Transverse colon (tissue), 4 donors: Measurements from ENCODE around the gene SIMC1. TPM values are rescaled to one million over a fixed set of nuclear protein-coding genes. Genes with fewer than 3 reads are reported as not detected.
A peak's percentile ranks its signal among the peaks of the same experiment; 100 is the strongest.

Source experiments
- DNase-seq: peaks from one replicate; pipeline ENCODE4 v3.0.0-alpha.2; 2019
- H3K27ac ChIP-seq, 4 donors: fragments of 200-600 bp; sonication (generic); 2 replicates each; pipeline ENCODE4 v1.5.1; 2016 to 2018; ENCODE audit warnings: inconsistent platforms in 4 of 4
- H3K27me3 ChIP-seq: fragments of 200-600 bp; sonication (generic); 2 replicates; pipeline ENCODE4 v1.5.1; 2017; ENCODE audit warnings: inconsistent platforms
- H3K36me3 ChIP-seq, 4 donors: fragments of 200-600 bp; sonication (generic); 2 replicates each; pipeline ENCODE4 v1.5.1; 2017 to 2019; ENCODE audit warnings: inconsistent platforms in 4 of 4
- H3K4me1 ChIP-seq, 4 donors: fragments of 200-600 bp; sonication (generic); 2 replicates each; pipeline ENCODE4 v1.5.1; 2017 to 2020; ENCODE audit warnings: inconsistent platforms in 4 of 4
- H3K4me3 ChIP-seq, 4 donors: fragments of 200-600 bp; sonication (generic); 1 replicate in 1 of 4; 2 replicates in 3 of 4; pipeline versions ENCODE4 v1.5.1 to v1.6.1; 2017 to 2019; ENCODE audit warnings: inconsistent platforms in 4 of 4
- H3K9me3 ChIP-seq, 2 donors: fragments of 200-600 bp; sonication (generic); 2 replicates each; pipeline ENCODE4 v1.5.1; 2017 to 2019; ENCODE audit warnings: inconsistent platforms in 2 of 2
- CTCF ChIP-seq, 5 experiments: fragments of 200-600 bp in 3 of 5; fragments of 450-650 bp in 2 of 5; sonication (generic) in 3 of 5; IDR thresholded peaks; 1 replicate in 2 of 5; 2 replicates in 3 of 5; pipeline ENCODE4 v1.5.1; 2016 to 2017; ENCODE audit warnings: antibody characterized with exemption in 5 of 5, inconsistent platforms in 3 of 5, mild to moderate bottlenecking in 2 of 5, moderate library complexity in 1 of 5
- EP300 ChIP-seq: sonication (generic); formaldehyde crosslinking; IDR thresholded peaks from one replicate; pipeline ENCODE4 v1.6.1; 2017; ENCODE audit warnings: antibody characterized with exemption, low read depth
- POLR2A ChIP-seq: fragments of 450-650 bp; IDR thresholded peaks from one replicate; pipeline ENCODE4 v1.6.1; 2016; ENCODE audit warnings: antibody characterized with exemption, mild to moderate bottlenecking, moderate library complexity
- POLR2AphosphoS5 ChIP-seq, 3 donors: sonication (generic); formaldehyde crosslinking; IDR thresholded peaks; one replicate each; pipeline ENCODE4 v1.6.1; 2016; ENCODE audit warnings: antibody characterized with exemption in 3 of 3
- WGBS, 2 donors: methylation state at CpG; one replicate each; pipeline ENCODE4 v1.1.5; 2018; ENCODE audit warnings: low coverage in 1 of 2; 5-methylcytosine and 5-hydroxymethylcytosine counted together
- in situ Hi-C, 4 donors: fragments of 200-750 bp; cut with MboI; loops; one replicate each; pipeline versions ENCODE4 v1.15.0 to v1.15.1; 2017; ENCODE audit warnings: low sequenced_read_pairs in 3 of 4, low pct_ligation_motif_present in 1 of 4, low pct_unique_long_range_greater_than_20kb in 1 of 4
- intact Hi-C: fragments of 100-400 bp; cut with DNase I; formaldehyde crosslinking; loops from one replicate; pipeline ENCODE4 v1.15.1; 2023; ENCODE audit warnings: low total_unique reads
- total RNA-seq, 4 donors: library from RNA; depleted of rRNA; stranded (reverse); fragments of >200 nt; gene quantifications; one replicate each; pipeline ENCODE4 v1.1.0, GENCODE V29; 2016

Gene SIMC1
- total RNA-seq, 4 donors from 2014 or later, result 15.0 to 21.2 (median 17.7) TPM

GRCh38 chr5:176361437-176362232 lies 123.4 kb downstream of the SIMC1 start, which contains the start of gene KIAA1191:
Gene KIAA1191 (minus strand): TSS chr5:176361764. CDS start chr5:176359508, 2,256 bp downstream.
- WGBS, 2 donors, result 2% methylated on average over 51 of the region's 56 CpGs; no CpG with 5 or more reads in 1 of the 2 donors
- in situ Hi-C loops (no loop called here), intact Hi-C loops (no loop called here)
- H3K27ac ChIP-seq, result peak within 1 kb of the TSS; percentile 82 to 88 (median 86)
- H3K9me3 ChIP-seq, result no peaks in the 10 kb centered on the region
- peak within 1 kb of the TSS; percentile 75 to 96 (median 84) for H3K4me3 ChIP-seq
- DNase-seq, result peak; percentile 96
- H3K4me1 ChIP-seq, result peaks cover 0 to 34% (median 21%) of the 10 kb centered on the region in 4 donors
- peak; percentile 89 for TF ChIP-seq POLR2A
- peak in 2 of 5 experiments; percentile 6 to 25 for TF ChIP-seq CTCF (IDR thresholded peaks at IDR 0.05)
- TF ChIP-seq EP300, result no peak
- TF ChIP-seq POLR2AphosphoS5 (IDR thresholded peaks at IDR 0.05), result peak; percentile 96 to 97 (median 97)
- peaks cover 0 to 9% (median 3%) of the 10 kb centered on the region in 4 donors for H3K36me3 ChIP-seq
- H3K27me3 ChIP-seq, result peaks cover 16% of the 10 kb centered on the region

DNA sequence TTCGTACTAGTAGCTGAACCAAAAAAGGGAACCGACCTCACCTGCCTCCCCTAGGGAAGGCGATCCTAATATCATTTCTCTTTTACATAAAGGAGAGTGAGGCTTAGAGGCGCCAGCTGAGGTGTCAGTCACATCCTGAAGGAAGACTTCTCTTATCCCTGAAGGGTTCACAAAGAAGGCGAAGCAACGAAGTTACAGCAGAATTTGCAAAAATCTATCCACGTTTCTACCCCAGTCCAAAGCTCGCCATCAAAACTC lies 123.9 kb downstream of the SIMC1 start:
- WGBS, 2 donors, result 60 to 62% methylated on average over 1 to 8 of the region's 8 CpGs
- DNase-seq, result no peak
- Histone ChIP-seq H3K36me3 (peaks cover 0 to 3% (median 0%) of the 10 kb centered on the region in 4 donors), H3K4me3 (peak overlapping the region; percentile 6 to 96 (median 82)), H3K27ac (peak overlapping the region; percentile 82 to 88 (median 86)), H3K27me3 (peaks cover 16% of the 10 kb centered on the region), H3K4me1 (peaks cover 0 to 34% (median 21%) of the 10 kb centered on the region in 4 donors), H3K9me3 (no peaks in the 10 kb centered on the region)
- intact Hi-C loops (no loop called here), in situ Hi-C loops (no loop called here)
- TF ChIP-seq POLR2A, result no peak
- TF ChIP-seq CTCF (IDR thresholded peaks at IDR 0.05), result no peak
- TF ChIP-seq POLR2AphosphoS5 (IDR thresholded peaks at IDR 0.05), result no peak
- TF ChIP-seq EP300, result no peak

- intact Hi-C loops (no loop called here), in situ Hi-C loops (no loop called here)
- no peaks in the 10 kb centered on the region for H3K36me3 ChIP-seq
- peak overlapping the region; percentile 56 to 85 (median 78) for H3K27ac ChIP-seq
- 34% methylated on average over 23 of the region's 28 CpGs; no CpG with 5 or more reads in 1 of the 2 donors for WGBS, 2 donors
- no peaks in the 10 kb centered on the region for H3K9me3 ChIP-seq
- peak overlapping the region; percentile 56 to 81 (median 65) for H3K4me3 ChIP-seq
- H3K27me3 ChIP-seq, result peaks cover 16% of the 10 kb centered on the region
- H3K4me1 ChIP-seq, result peaks cover 0 to 26% (median 21%) of the 10 kb centered on the region in 4 donors
- no peak for TF ChIP-seq EP300
- TF ChIP-seq POLR2AphosphoS5 (IDR thresholded peaks at IDR 0.05), result no peak
- TF ChIP-seq POLR2A, result no peak
- peak in 1 of 5 experiments; percentile 8 for TF ChIP-seq CTCF (IDR thresholded peaks at IDR 0.05)
- DNase-seq, result no peak
Observed at GRCh38 chr5:176364765-176365350, 126.6 kb downstream of the SIMC1 start.
